ENCODE measurements around the gene KRT73.

Gene KRT73

GRCh38 chr12:52627395-52628110 lies 9.2 kb upstream of the KRT73 start:
- in situ Hi-C loops (cut with HindIII; ENCODE audit: low sequenced_read_pairs), result no loop called here

GRCh38 chr12:52622349-52622748 lies 4.0 kb upstream of the KRT73 start:
- in situ Hi-C loops (cut with HindIII; ENCODE audit: low sequenced_read_pairs), result no loop called here

GRCh38 chr12:52618866-52619265 lies 507 bp upstream of the KRT73 start:
- in situ Hi-C loops (cut with HindIII; ENCODE audit: low sequenced_read_pairs), result no loop called here

- in situ Hi-C loops (cut with HindIII; ENCODE audit: low sequenced_read_pairs), result no loop called here
Observed at GRCh38 chr12:52617403-52617785, 965 bp downstream of the KRT73 start.

- in situ Hi-C loops (cut with HindIII; ENCODE audit: low sequenced_read_pairs), result no loop called here
Observed at GRCh38 chr12:52616680-52617402, 1.5 kb downstream of the KRT73 start.

GRCh38 chr12:52615912-52616311 lies 2.4 kb downstream of the KRT73 start:
- in situ Hi-C loops (cut with HindIII; ENCODE audit: low sequenced_read_pairs), result no loop called here

- in situ Hi-C loops (cut with HindIII; ENCODE audit: low sequenced_read_pairs), result no loop called here
Observed at GRCh38 chr12:52615208-52615868, 3.0 kb downstream of the KRT73 start.

- in situ Hi-C loops (cut with HindIII; ENCODE audit: low sequenced_read_pairs), result no loop called here
Observed at GRCh38 chr12:52614381-52615207, 3.8 kb downstream of the KRT73 start.

GRCh38 chr12:52613384-52614030 lies 4.9 kb downstream of the KRT73 start:
- in situ Hi-C loops (cut with HindIII; ENCODE audit: low sequenced_read_pairs), result no loop called here

- in situ Hi-C loops (cut with HindIII; ENCODE audit: low sequenced_read_pairs), result no loop called here
Observed at GRCh38 chr12:52612431-52613383, 5.7 kb downstream of the KRT73 start.

- in situ Hi-C loops (cut with HindIII; ENCODE audit: low sequenced_read_pairs), result no loop called here
Observed at GRCh38 chr12:52611080-52611468, 7.3 kb downstream of the KRT73 start.

GRCh38 chr12:52608826-52609630 lies 9.3 kb downstream of the KRT73 start:
- in situ Hi-C loops (cut with HindIII; ENCODE audit: low sequenced_read_pairs), result no loop called here

- in situ Hi-C loops (cut with HindIII; ENCODE audit: low sequenced_read_pairs), result no loop called here
Observed at GRCh38 chr12:52608161-52608560, 10.2 kb downstream of the KRT73 start.

GRCh38 chr12:52607314-52607713 lies 11.0 kb downstream of the KRT73 start:
- in situ Hi-C loops (cut with HindIII; ENCODE audit: low sequenced_read_pairs), result no loop called here

- in situ Hi-C loops (cut with HindIII; ENCODE audit: low sequenced_read_pairs), result no loop called here
Observed at GRCh38 chr12:52606581-52607218, 11.7 kb downstream of the KRT73 start.

- in situ Hi-C loops (cut with HindIII; ENCODE audit: low sequenced_read_pairs), result no loop called here
Observed at GRCh38 chr12:52606096-52606495, 12.3 kb downstream of the KRT73 start.

GRCh38 chr12:52605542-52605941 lies 12.8 kb downstream of the KRT73 start:
- in situ Hi-C loops (cut with HindIII; ENCODE audit: low sequenced_read_pairs), result no loop called here

- in situ Hi-C loops (cut with HindIII; ENCODE audit: low sequenced_read_pairs), result no loop called here
Observed at GRCh38 chr12:52604859-52605258, 13.5 kb downstream of the KRT73 start.

All from DLD1 (cell line).